SK-N-MC (cell line): ENCODE data around the gene MICU1.

Experiments
- DNase-seq: peaks from one replicate; pipeline ENCODE4 v3.0.0-alpha.2; 2011; ENCODE audit warnings: low read depth, low spot score
- H3K27ac ChIP-seq: fragments of 200-600 bp; sonication (generic); 2 replicates; pipeline ENCODE4 v1.5.1; 2016; ENCODE audit warnings: mixed run types
- H3K36me3 ChIP-seq: fragments of 200-600 bp; sonication (generic); 2 replicates; pipeline ENCODE4 v1.6.1; 2017; ENCODE audit warnings: antibody characterized with exemption, low read length, mixed read lengths; ENCODE audit not compliant: insufficient read depth
- H3K4me3 ChIP-seq: fragments of 200-600 bp; sonication (generic); 2 replicates; pipeline ENCODE4 v1.5.1; 2016
- H3K9ac ChIP-seq: fragments of 200-600 bp; sonication (generic); 2 replicates; pipeline ENCODE4 v1.8.0; 2017; ENCODE audit warnings: mixed run types, mixed read lengths; ENCODE audit not compliant: insufficient read length
- H3K9me3 ChIP-seq: fragments of 200-600 bp; sonication (generic); 2 replicates; pipeline ENCODE4 v1.6.1; 2017; ENCODE audit warnings: low read depth, mild to moderate bottlenecking, antibody characterized with exemption, low read length, moderate library complexity, mixed read lengths
- EZH2 ChIP-seq: fragments of 200-600 bp; sonication (generic); IDR thresholded peaks from one replicate; pipeline ENCODE4 v1.6.1; 2017; ENCODE audit warnings: antibody characterized with exemption
- FOXP2 ChIP-seq: optimal IDR thresholded peaks from 2 replicates; pipeline ENCODE3; 2011; ENCODE audit warnings: mild to moderate bottlenecking, moderate library complexity; ENCODE audit not compliant: insufficient read depth; ENCODE audit errors: extremely low read length, control extremely low read depth
- POLR2AphosphoS5 ChIP-seq: IDR thresholded peaks from 2 replicates; pipeline ENCODE4 v1.6.1; 2012; ENCODE audit warnings: mild to moderate bottlenecking, low read depth, low read length, borderline replicate concordance

The MICU1 gene

DNA sequence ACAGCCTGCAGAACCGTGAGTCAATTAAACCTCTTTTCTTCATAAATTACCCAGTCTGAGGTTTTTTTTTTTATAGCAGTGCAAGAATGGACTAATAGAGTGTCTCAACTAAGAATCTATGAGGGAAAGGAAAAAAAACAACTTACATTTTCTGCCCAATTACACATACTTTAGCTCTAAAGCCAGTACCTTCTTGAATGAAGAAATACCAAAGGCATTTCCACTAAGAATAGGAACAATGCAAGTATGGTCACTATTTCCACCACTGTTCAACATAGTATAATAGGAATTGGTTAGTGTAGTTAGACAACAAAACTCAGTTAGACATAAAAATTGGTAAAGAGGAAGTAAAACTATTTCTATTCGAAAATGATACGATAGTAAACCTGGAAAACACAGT lies 37.6 kb downstream of the MICU1 start:
- no peak overlapping the region for H3K4me3 ChIP-seq
- no peak overlapping the region for H3K27ac ChIP-seq
- no peaks in the 10 kb centered on the region for H3K36me3 ChIP-seq
- DNase-seq: no peak
- H3K9me3 ChIP-seq: no peaks in the 10 kb centered on the region
- no peak overlapping the region for H3K9ac ChIP-seq
- TF ChIP-seq EZH2 (no peak), POLR2AphosphoS5 (no peak), FOXP2 (no peak)

- no peak for TF ChIP-seq POLR2AphosphoS5
- no peak for TF ChIP-seq FOXP2
- no peak for TF ChIP-seq EZH2
- no peak overlapping the region for H3K9ac ChIP-seq
- H3K36me3 ChIP-seq: no peaks in the 10 kb centered on the region
- no peak overlapping the region for H3K27ac ChIP-seq
- H3K9me3 ChIP-seq: no peaks in the 10 kb centered on the region
- no peak for DNase-seq
- H3K4me3 ChIP-seq: no peak overlapping the region
Observed at GRCh38 chr10:72587568-72587967, 38.3 kb downstream of the MICU1 start.

DNA sequence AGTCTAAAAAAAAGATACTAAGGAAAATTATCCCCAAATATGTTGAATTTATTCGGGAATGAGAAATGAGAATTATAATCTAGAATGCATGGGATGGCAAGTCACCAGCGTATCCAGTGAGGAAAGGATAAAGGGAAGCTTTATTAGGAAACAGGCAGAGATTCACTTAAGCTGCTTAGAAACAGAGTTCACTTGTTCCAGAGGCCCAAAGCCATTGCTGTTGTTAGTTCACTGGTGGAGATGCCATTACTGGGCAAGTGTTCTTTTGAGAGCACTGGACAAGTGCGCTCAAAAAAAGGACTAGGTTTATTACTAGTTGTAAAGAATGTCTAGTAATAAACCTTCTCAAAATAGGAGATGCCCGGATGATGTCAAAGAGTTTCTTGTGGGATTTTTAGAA lies 51.2 kb downstream of the MICU1 start:
- H3K9me3 ChIP-seq: no peaks in the 10 kb centered on the region
- no peaks in the 10 kb centered on the region for H3K36me3 ChIP-seq
- no peak for TF ChIP-seq FOXP2
- TF ChIP-seq EZH2: no peak
- no peak for TF ChIP-seq POLR2AphosphoS5
- no peak overlapping the region for H3K27ac ChIP-seq
- H3K4me3 ChIP-seq: no peak overlapping the region
- H3K9ac ChIP-seq: no peak overlapping the region
- DNase-seq: no peak

GRCh38 chr10:72573079-72573478 lies 52.8 kb downstream of the MICU1 start:
- Histone ChIP-seq H3K27ac (no peak overlapping the region), H3K36me3 (no peaks in the 10 kb centered on the region), H3K4me3 (no peak overlapping the region), H3K9ac (no peak overlapping the region), H3K9me3 (no peaks in the 10 kb centered on the region)
- DNase-seq: no peak
- no peak for TF ChIP-seq EZH2
- TF ChIP-seq FOXP2: no peak
- no peak for TF ChIP-seq POLR2AphosphoS5

DNA sequence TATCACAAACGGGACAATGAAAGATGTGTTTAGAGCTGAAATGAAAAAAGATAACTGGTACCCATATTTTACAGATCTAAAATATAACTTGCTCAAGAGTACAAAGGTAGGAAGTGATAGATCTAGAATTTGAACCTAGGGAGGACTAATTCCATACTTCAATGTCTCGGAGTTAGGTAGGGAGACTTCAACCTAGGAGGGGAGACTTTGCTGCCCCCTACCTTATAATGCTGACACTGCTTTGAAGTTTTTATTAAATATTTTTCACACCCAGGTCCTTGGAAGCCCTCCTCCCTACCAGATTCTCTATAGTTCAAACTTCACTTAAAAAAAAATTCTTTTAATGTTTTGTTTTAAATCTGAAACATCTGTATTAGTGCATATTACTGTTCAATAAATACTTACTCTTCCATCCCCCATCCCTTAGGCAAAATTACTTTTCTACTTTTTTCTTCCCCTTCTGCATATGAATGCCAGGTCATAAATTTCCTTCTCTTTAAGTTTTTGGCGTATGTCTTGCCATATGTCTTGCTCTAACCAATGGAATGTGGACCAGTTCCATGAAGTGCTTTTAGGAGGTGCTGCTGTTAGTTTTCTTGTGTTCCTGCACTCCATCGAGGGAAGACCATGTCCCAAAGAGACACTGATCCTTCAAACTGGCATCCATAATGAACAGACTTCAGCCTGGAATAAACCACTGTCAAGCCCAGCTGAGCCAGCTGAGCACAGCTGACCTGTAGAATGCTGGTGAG lies 57.8 kb downstream of the MICU1 start:
- no peak overlapping the region for H3K9ac ChIP-seq
- no peak for TF ChIP-seq EZH2
- TF ChIP-seq POLR2AphosphoS5: no peak
- TF ChIP-seq FOXP2: no peak
- no peak for DNase-seq
- no peaks in the 10 kb centered on the region for H3K9me3 ChIP-seq
- H3K27ac ChIP-seq: no peak overlapping the region
- H3K36me3 ChIP-seq: no peaks in the 10 kb centered on the region
- no peak overlapping the region for H3K4me3 ChIP-seq

GRCh38 chr10:72567421-72567820 lies 58.5 kb downstream of the MICU1 start:
- Histone ChIP-seq H3K9me3 (no peaks in the 10 kb centered on the region), H3K27ac (no peak overlapping the region), H3K4me3 (no peak overlapping the region), H3K36me3 (no peaks in the 10 kb centered on the region), H3K9ac (no peak overlapping the region)
- no peak for DNase-seq
- TF ChIP-seq POLR2AphosphoS5 (no peak), FOXP2 (no peak), EZH2 (no peak)

GRCh38 chr10:72564596-72564995 lies 61.3 kb downstream of the MICU1 start:
- Histone ChIP-seq H3K4me3 (no peak overlapping the region), H3K9me3 (no peaks in the 10 kb centered on the region), H3K36me3 (no peaks in the 10 kb centered on the region; the same call in 1 of the 2 replicates), H3K9ac (no peak overlapping the region), H3K27ac (no peak overlapping the region)
- no peak for DNase-seq
- no peak for TF ChIP-seq EZH2
- no peak for TF ChIP-seq FOXP2
- no peak for TF ChIP-seq POLR2AphosphoS5

DNA sequence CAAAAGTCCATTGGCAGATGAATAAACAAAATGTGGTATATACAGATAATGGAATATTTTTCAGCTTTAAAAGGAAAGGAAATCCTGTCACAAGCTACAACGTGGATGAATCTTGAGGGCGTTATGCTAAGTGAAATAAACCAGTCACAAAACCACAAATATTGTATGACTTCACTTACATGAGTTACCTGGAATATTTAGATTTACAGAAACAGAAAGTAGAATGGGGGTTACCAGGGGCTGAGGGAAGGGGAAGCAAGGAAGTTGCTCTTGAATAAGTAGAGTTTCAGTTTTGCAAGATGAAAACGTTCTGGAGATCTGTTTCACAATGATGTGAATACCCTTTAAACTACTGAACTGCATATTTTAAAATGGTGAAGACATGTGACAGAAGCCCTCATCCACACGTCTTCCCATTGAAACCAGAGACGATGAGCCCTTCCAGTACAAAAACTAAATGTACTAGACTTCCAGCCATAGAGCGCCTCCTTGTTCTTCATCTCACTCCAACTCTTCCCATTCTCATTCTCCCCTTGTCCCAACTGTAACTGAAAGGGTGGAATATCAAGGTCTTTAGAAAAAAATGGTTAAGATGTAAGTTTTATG lies 62.4 kb downstream of the MICU1 start:
- no peak for DNase-seq
- no peaks in the 10 kb centered on the region for H3K9me3 ChIP-seq
- TF ChIP-seq POLR2AphosphoS5: no peak
- TF ChIP-seq FOXP2: no peak
- TF ChIP-seq EZH2: no peak
- no peak overlapping the region for H3K9ac ChIP-seq
- H3K27ac ChIP-seq: no peak overlapping the region
- no peak overlapping the region for H3K4me3 ChIP-seq
- no peaks in the 10 kb centered on the region; the same call in 1 of the 2 replicates for H3K36me3 ChIP-seq

DNA sequence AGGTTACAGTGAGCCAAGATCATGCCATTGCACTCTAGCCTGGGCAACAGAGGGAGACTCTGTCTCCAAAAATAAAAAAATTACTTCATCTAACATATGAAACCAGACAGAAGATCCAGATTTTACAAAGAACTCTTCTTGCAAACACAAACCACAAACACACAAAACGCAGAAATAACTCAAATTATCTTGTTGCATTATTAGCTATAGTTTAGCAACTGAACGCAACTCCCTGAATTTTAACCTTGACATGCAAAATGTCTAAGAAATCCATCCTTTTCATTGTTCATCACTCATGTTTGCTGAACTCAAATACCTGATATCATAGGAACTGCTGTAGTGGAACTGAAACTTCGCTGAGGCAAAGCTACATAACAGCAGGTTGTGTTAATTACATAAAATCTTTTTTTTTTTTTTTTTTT lies 64.1 kb downstream of the MICU1 start:
- Histone ChIP-seq H3K36me3 (no peaks in the 10 kb centered on the region; the same call in 1 of the 2 replicates), H3K9me3 (no peaks in the 10 kb centered on the region), H3K27ac (no peak overlapping the region), H3K9ac (no peak overlapping the region), H3K4me3 (no peak overlapping the region)
- no peak for TF ChIP-seq POLR2AphosphoS5
- no peak for TF ChIP-seq EZH2
- no peak for TF ChIP-seq FOXP2
- no peak for DNase-seq
